IPS-11a (cell line): ENCODE measurements around the gene CADM3.

ENCODE experiments used
- H3K4me3 ChIP-seq: one replicate; pipeline ENCODE4 v1.5.1; 2013; ENCODE audit warnings: low read depth, low read length, control low read depth

Gene CADM3

GRCh38 chr1:159173320-159173719 lies 1.9 kb downstream of the CADM3 start:
- peak overlapping the region; percentile 86 for H3K4me3 ChIP-seq

DNA sequence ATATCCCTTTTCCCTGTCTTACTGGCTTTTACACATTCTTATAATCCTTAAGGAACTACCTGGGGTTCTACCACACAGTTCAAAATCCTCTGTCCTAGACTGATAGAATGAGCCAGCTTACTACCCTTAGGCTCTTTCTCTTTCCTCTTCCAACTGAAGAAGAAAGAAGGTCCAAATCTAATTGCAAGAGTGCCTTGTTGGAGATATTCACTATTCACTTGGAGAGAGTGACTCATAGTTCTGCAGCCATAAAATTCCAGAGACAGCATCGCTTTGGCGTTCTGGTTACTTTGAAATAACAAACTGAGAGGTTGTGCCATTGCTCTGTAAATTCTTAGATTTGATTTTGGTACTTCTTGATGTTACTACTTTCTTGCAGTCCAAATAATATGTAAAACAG lies 4.2 kb downstream of the CADM3 start:
- H3K4me3 ChIP-seq: no peak overlapping the region

DNA sequence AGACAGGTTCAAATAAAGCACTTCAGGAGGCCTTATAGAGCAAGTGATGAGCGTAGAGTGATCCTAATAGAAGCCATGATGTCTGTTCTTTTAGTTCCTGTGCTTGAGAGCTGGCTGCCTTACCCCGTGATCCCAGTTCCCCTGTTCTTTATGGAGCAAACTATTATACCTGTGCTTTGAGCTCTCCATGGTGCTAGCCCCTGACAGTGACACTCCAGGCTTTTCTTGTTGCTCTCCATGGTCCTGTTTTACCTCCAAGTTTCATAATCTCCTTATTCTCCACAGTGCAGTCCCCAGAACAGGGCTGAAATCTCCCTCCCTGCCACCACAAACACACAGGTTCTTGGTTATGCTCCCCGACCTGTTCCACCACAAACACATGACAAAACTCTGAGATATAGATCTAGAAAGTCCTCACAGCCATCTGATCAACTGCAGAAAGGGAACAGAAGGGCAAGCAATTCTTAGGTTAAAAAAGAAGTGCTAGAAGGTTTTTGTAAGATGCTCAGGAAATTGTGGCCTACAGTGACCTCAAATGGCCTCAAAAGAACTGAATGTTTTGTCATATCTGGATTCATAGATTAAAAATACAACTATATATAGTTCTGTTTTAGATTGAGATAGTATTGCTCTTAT lies 6.0 kb downstream of the CADM3 start:
- no peak overlapping the region for H3K4me3 ChIP-seq

DNA sequence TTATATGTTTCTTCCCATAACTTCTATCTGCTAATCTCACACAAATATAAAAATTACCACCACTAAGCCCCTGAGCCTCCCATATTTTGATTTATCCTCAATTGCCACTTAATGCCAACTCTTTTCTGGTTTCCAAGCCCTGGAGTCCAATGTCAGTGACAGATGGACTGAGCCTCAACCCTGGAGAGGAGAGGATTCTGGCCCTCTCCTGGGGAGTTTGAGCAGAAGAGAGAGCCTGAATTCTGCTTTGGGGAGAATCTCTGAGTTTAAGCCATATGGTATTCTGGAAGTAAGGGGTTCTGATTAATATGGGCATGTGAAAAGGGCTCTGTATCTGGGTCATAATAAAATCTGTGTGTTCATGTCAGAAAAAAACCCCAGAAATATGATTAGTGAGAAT lies 8.5 kb downstream of the CADM3 start:
- H3K4me3 ChIP-seq: no peak overlapping the region

DNA sequence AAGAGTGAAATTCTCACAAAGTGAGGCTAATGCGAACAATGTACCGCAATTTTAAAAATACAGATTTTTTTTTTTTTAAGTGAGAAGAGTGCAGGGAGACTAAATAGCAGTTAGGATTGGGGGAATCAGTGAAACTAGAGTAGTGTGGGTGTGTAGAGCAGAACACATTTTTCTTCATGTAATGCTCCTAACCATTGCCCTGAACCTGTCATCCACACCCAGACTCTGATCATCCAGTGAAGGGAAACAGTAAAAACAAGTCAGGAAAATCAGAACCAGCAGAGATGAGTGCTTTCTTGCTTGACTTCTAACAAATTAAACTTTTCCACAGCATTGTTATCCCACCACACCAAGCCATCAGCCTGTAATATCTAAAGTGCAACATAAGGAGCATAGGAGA lies 9.1 kb downstream of the CADM3 start:
- no peak overlapping the region for H3K4me3 ChIP-seq

GRCh38 chr1:159181328-159182024 lies 10.1 kb downstream of the CADM3 start:
- H3K4me3 ChIP-seq: no peak overlapping the region

GRCh38 chr1:159184201-159184600 lies 12.8 kb downstream of the CADM3 start:
- no peak overlapping the region for H3K4me3 ChIP-seq

DNA sequence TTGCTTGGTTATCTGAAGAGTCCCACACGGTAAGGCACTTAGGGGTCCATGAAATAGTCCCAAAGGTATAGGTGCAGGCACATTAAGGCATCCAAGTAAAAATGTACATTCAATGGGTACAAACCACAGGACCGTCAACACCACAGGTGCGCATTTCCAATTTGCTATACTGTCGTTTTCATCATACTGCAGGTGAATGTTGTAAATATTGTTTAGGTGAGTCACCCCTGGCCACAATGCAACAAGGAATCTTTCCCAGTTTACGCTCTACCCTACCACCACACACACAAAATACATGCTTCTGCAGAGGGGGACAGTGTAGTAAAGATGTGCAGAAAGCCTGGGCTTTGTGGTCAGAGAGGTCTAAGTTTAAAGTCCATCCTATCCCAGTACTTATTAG lies 13.7 kb downstream of the CADM3 start:
- H3K4me3 ChIP-seq: no peak overlapping the region

GRCh38 chr1:159187033-159187432 lies 15.6 kb downstream of the CADM3 start:
- peak overlapping the region; percentile 63 for H3K4me3 ChIP-seq

DNA sequence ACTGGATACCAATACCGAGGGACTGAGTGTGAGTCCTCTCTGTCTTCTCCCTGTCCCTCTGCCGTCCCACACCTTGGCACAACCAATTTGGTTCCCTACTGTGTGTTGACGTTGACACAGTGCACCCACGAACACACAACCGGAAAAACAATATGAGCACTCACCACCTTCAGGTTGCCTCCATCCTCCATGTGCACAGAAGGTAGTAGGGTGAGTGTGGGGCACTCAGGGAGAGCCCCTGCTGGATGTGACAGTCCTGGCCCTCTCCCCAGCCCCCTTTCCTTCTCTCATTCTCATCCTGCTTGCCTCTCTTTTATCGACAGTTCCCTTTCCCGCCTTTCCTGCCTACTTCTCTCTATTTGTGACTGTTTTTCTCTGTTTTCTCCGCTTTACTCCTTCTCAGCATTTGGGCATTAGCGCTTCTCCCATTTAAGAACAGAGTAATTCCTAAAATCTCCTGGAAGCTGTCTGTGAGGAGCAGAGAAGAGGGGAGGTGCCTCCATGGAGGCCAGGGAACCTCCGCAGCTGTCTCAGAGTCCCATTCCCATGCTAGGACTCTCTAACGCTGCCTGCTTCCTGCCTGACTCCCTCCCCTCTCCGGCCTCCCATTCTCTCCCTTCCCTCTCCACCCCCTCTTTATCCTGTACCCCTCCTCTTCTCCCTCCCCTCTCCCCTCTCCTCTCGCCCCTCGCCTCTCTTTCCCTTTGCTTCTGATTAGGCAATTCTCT lies 16.4 kb downstream of the CADM3 start:
- peak overlapping the region; percentile 63 for H3K4me3 ChIP-seq

DNA sequence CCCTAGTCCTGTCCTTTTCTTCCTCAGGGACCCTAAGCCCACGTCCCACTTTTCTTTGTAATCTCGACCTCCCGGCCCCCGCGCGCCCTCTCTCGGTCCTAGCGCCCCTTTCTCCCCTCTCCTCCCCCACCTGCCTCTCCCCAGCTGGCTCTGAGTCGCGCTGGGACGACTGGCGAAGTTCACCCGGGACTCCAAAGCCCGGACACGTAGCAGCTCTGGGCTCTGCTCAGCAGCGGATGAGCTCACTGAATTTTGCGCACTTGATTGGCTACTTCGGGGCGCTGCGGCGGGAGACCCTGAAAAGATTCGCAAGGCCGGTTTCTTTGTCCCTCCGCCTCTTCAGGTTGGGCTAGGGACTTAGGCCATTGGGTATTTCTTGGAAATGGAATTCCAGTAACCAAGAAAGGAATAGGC lies 17.0 kb downstream of the CADM3 start:
- peak overlapping the region; percentile 63 for H3K4me3 ChIP-seq

DNA sequence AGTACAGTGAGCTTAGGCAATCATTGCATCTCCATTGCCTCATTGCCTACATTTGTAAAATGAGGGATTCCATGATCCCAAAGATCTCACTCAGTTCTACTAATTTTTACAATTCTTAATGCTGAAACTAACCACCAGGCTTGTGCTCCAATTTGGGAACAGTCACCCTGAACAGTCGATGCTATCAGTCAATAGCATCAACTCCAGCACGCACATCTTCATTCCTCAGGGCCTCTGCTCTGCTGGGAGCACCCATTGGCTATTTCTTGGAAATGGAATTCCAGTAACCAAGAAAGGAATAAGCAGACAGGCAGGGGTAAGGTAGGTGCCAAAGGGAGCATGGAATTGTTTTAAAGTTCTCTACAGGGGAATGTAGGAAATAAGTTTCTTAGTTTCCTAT lies 19.0 kb downstream of the CADM3 start:
- no peak overlapping the region for H3K4me3 ChIP-seq

DNA sequence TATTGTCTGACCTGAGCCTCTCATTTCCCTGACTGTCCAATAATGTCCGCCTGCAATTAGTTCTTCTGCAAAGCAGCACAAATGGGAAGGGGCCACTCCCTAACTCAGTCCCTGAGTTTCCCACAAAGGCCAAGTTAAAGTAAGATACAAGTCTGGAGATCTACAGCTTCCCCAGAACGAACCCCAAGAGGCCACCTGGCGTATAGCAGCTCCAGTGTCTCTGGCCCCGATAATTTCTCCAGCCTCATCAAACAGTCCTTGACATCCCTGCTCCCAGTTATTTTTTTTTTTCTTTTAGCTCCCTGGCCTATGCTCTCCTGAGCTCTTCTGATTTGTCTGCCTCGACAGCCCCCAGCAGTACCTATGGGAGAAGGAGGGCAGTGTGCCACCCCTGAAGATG lies 25.1 kb downstream of the CADM3 start:
- no peak overlapping the region for H3K4me3 ChIP-seq

- no peak overlapping the region for H3K4me3 ChIP-seq
Observed at GRCh38 chr1:159197561-159198557, 26.4 kb downstream of the CADM3 start.

GRCh38 chr1:159199901-159200300 lies 28.5 kb downstream of the CADM3 start:
- H3K4me3 ChIP-seq: no peak overlapping the region

- no peak overlapping the region for H3K4me3 ChIP-seq
Observed at GRCh38 chr1:159200769-159201168, 29.4 kb downstream of the CADM3 start.

DNA sequence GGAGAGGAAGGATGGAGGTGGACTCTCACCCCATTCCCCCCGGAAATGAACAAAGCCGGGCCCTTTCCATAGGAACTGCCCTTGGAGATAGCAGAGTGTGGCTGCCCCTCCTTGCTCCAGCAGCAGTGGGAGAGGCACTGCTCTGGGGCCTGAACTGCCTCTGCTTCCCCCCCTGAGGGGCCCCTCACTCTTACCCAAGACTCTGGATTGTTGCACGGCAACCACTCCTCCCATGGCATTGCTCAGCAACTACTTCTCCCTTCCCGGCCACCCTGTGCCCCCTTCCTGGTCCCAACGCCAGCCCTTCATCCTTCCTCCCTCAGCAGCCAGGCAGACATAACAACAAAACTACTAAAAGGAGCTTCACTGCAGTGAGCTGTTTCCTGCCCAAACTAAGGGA lies 30.2 kb downstream of the CADM3 start:
- no peak overlapping the region for H3K4me3 ChIP-seq

GRCh38 chr1:159203610-159204009 lies 32.2 kb downstream of the CADM3 start:
- H3K4me3 ChIP-seq: no peak overlapping the region

DNA sequence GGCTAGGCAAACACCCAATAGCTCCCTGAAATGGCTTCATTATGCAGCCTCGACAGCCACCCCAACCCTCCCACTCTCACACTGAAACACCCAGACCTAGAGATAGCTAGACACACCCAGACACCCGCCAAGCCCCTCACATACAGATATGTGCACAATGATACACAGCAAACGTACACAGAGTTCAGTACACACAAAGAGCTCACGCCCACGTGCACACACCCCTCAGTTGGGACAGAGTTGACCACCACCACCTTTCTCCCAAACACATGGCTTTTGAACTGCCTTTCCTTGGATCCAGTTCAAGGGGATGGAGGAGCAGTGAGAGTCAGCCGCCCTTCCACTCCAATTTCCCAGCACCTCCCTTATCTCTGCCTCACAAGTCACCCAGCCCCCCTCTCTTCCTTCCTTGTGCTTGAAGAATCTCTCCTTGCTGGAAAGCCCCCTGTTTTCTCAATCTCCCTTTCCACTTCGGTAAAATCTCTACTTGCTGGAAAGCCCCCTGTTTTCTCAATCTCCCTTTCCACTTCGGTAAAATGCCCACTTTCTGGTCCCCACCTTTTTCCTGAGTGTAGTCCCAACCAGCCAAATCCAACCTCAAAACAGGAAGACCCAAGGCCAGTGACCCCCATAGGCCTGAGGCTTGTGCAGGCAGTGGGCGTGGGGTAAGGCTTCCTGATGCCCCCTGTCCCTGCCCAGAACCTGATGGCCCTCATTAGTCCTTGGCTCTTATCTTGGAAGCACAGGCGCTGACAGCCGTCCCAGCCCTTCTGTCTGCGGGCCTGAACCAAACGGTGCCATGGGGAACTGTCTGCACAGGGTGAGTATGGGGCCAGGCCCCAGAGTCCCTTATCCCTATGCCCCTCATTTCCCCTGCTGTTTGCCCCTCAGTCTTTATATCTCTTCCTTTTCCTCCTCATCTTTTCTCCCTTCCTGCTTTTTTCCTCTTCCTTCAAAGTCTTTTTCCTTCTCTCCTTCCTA lies 33.0 kb downstream of the CADM3 start, which contains the start of gene ACKR1:
Gene ACKR1, plus strand, starts transcription at position 715 of the 981 bp plus-strand sequence. Its CDS starts 85 bp downstream, at position 800.
- no peak within 1 kb of the TSS for H3K4me3 ChIP-seq

GRCh38 chr1:159205225-159205624 lies 33.8 kb downstream of the CADM3 start:
- H3K4me3 ChIP-seq: no peak overlapping the region
